ENCODE measurements around the gene BAIAP2L1. TPM values are rescaled to one million over a fixed set of nuclear protein-coding genes. Genes with fewer than 3 reads are reported as not detected.

Gene BAIAP2L1
- total and polyA plus RNA-seq, 2 of the 8 experiments (the other 6 are each of a cell fraction or from before 2014, with no cell fraction given): 19.2 to 42.9 TPM

DNA sequence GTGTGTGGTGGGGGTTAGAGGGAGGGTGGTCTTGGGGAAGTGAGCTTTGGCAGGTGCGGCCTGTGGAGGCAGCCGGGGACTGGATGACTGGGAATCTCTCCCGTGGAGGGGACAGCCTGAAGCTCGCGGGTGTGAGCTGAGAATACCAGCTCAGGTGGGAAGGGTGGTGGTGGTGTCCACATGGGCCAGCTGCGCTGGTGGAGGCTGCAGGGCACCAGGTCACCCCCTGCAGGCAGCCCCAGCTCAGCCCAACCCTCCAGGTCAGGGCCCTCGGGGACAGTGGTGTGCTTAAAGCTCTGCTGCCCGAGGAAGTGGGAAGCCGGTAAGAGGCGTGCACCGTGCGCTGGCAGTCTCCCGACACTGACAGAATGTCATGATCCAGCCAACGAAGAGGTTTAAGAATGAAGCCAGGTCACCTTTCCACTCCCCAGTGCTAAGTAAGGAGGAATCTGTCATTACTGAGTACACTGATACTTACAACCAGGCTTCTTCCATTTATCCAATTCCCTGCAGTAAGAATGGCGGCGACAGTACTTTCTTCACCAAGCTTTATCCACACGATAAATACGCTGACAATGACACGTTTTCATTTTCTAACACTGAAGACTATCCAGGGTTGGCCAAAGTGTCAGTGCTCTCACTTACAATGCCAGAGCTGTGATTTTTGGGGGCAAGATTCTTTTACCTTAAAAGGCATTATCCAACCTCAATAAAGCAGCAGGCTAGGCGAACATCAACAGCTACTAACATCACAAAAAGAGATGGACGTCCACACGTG, 99.0 kb downstream of the BAIAP2L1 start (continued):
- TF ChIP-seq, protein P1, sequence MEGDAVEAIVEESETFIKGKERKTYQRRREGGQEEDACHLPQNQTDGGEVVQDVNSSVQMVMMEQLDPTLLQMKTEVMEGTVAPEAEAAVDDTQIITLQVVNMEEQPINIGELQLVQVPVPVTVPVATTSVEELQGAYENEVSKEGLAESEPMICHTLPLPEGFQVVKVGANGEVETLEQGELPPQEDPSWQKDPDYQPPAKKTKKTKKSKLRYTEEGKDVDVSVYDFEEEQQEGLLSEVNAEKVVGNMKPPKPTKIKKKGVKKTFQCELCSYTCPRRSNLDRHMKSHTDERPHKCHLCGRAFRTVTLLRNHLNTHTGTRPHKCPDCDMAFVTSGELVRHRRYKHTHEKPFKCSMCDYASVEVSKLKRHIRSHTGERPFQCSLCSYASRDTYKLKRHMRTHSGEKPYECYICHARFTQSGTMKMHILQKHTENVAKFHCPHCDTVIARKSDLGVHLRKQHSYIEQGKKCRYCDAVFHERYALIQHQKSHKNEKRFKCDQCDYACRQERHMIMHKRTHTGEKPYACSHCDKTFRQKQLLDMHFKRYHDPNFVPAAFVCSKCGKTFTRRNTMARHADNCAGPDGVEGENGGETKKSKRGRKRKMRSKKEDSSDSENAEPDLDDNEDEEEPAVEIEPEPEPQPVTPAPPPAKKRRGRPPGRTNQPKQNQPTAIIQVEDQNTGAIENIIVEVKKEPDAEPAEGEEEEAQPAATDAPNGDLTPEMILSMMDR (IDR thresholded peaks at IDR 0.05; ENCODE audit: control extremely low read depth in 1 of 3, insufficient read depth in 1 of 3, low read depth in 1 of 3, low read length in 3 of 3): no peak
- TF ChIP-seq RFX5 (IDR thresholded peaks at IDR 0.05; ENCODE audit: borderline replicate concordance, low read depth, low read length): no peak
